Transverse colon (tissue), 4 donors: Measurements from ENCODE around the gene HPGD. TPM values are rescaled to one million over a fixed set of nuclear protein-coding genes. Genes with fewer than 3 reads are reported as not detected.

ENCODE experiments used
- DNase-seq: peaks from one replicate; pipeline ENCODE4 v3.0.0-alpha.2; 2019
- H3K27ac ChIP-seq, 4 donors: fragments of 200-600 bp; sonication (generic); 2 replicates each; pipeline ENCODE4 v1.5.1; 2016 to 2018; ENCODE audit warnings: inconsistent platforms in 4 of 4
- H3K27me3 ChIP-seq: fragments of 200-600 bp; sonication (generic); 2 replicates; pipeline ENCODE4 v1.5.1; 2017; ENCODE audit warnings: inconsistent platforms
- H3K36me3 ChIP-seq, 4 donors: fragments of 200-600 bp; sonication (generic); 2 replicates each; pipeline ENCODE4 v1.5.1; 2017 to 2019; ENCODE audit warnings: inconsistent platforms in 4 of 4
- H3K4me1 ChIP-seq, 4 donors: fragments of 200-600 bp; sonication (generic); 2 replicates each; pipeline ENCODE4 v1.5.1; 2017 to 2020; ENCODE audit warnings: inconsistent platforms in 4 of 4
- H3K4me3 ChIP-seq, 4 donors: fragments of 200-600 bp; sonication (generic); 1 replicate in 1 of 4; 2 replicates in 3 of 4; pipeline versions ENCODE4 v1.5.1 to v1.6.1; 2017 to 2019; ENCODE audit warnings: inconsistent platforms in 4 of 4
- H3K9me3 ChIP-seq, 2 donors: fragments of 200-600 bp; sonication (generic); 2 replicates each; pipeline ENCODE4 v1.5.1; 2017 to 2019; ENCODE audit warnings: inconsistent platforms in 2 of 2
- EP300 ChIP-seq: sonication (generic); formaldehyde crosslinking; IDR thresholded peaks from one replicate; pipeline ENCODE4 v1.6.1; 2017; ENCODE audit warnings: antibody characterized with exemption, low read depth
- POLR2A ChIP-seq: fragments of 450-650 bp; IDR thresholded peaks from one replicate; pipeline ENCODE4 v1.6.1; 2016; ENCODE audit warnings: antibody characterized with exemption, mild to moderate bottlenecking, moderate library complexity
- POLR2AphosphoS5 ChIP-seq, 3 donors: sonication (generic); formaldehyde crosslinking; IDR thresholded peaks; one replicate each; pipeline ENCODE4 v1.6.1; 2016; ENCODE audit warnings: antibody characterized with exemption in 3 of 3
- whole genome bisulfite sequencing, 2 donors: methylation state at CpG; one replicate each; pipeline ENCODE4 v1.1.5; 2018; ENCODE audit warnings: low coverage in 1 of 2; 5-methylcytosine and 5-hydroxymethylcytosine counted together
- in situ Hi-C, 4 donors: fragments of 200-750 bp; cut with MboI; loops; one replicate each; pipeline versions ENCODE4 v1.15.0 to v1.15.1; 2017; ENCODE audit warnings: low sequenced_read_pairs in 3 of 4, low pct_ligation_motif_present in 1 of 4, low pct_unique_long_range_greater_than_20kb in 1 of 4
- intact Hi-C: fragments of 100-400 bp; cut with DNase I; formaldehyde crosslinking; loops from one replicate; pipeline ENCODE4 v1.15.1; 2023; ENCODE audit warnings: low total_unique reads
- total RNA-seq, 4 donors: library from RNA; depleted of rRNA; stranded (reverse); fragments of >200 nt; gene quantifications; one replicate each; pipeline ENCODE4 v1.1.0, GENCODE V29; 2016
- TF ChIP-seq, protein P1 (sequence below), 5 experiments: fragments of 200-600 bp in 3 of 5; fragments of 450-650 bp in 2 of 5; sonication (generic) in 3 of 5; IDR thresholded peaks; 1 replicate in 2 of 5; 2 replicates in 3 of 5; pipeline ENCODE4 v1.5.1; 2016 to 2017; ENCODE audit warnings: antibody characterized with exemption in 5 of 5, inconsistent platforms in 3 of 5, mild to moderate bottlenecking in 2 of 5, moderate library complexity in 1 of 5

The HPGD gene
- total RNA-seq, 4 donors from 2014 or later = 33.0 to 602 (median 361) TPM

DNA sequence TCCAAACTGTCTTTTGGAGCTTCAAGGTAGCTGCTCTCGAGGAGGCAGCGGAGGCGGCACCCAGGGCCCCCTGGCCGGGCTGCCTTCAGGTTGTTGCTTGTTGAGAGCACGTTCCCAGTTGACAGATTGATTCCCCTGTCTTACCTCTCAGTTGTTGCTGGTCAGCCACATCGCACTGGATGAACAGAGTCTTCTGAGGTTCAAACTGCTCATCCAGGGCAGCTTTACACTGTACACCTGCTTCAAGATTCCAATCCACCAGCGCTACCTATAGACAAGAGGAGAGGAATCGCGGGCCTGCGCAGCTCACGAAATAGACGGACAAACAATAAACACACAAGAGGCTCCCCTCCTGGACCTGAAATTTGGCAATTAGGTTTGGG lies 497 bp downstream of the HPGD start:
- Histone ChIP-seq H3K4me1 (peaks cover 0 to 47% (median 18%) of the 10 kb centered on the region in 4 donors), H3K27me3 (no peaks in the 10 kb centered on the region), H3K4me3 (peak overlapping the region; percentile 60 to 81 (median 65)), H3K9me3 (no peaks in the 10 kb centered on the region), H3K36me3 (no peaks in the 10 kb centered on the region), H3K27ac (peak overlapping the region; percentile 84 to 89 (median 87))
- TF ChIP-seq POLR2AphosphoS5 (IDR thresholded peaks at IDR 0.05) = peak in 1 of 3 donors; percentile 49
- TF ChIP-seq, protein P1, sequence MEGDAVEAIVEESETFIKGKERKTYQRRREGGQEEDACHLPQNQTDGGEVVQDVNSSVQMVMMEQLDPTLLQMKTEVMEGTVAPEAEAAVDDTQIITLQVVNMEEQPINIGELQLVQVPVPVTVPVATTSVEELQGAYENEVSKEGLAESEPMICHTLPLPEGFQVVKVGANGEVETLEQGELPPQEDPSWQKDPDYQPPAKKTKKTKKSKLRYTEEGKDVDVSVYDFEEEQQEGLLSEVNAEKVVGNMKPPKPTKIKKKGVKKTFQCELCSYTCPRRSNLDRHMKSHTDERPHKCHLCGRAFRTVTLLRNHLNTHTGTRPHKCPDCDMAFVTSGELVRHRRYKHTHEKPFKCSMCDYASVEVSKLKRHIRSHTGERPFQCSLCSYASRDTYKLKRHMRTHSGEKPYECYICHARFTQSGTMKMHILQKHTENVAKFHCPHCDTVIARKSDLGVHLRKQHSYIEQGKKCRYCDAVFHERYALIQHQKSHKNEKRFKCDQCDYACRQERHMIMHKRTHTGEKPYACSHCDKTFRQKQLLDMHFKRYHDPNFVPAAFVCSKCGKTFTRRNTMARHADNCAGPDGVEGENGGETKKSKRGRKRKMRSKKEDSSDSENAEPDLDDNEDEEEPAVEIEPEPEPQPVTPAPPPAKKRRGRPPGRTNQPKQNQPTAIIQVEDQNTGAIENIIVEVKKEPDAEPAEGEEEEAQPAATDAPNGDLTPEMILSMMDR (IDR thresholded peaks at IDR 0.05) = no peak
- no peak for TF ChIP-seq EP300
- no peak for TF ChIP-seq POLR2A
- DNase-seq = peak; percentile 52
- intact Hi-C loops = no loop called here
- in situ Hi-C loops = no loop called here
- 4% methylated on average over 12 of the region's 12 CpGs; no CpG with 5 or more reads in 1 of the 2 donors for WGBS, 2 donors

- Histone ChIP-seq H3K4me3 (peak overlapping the region in 2 of 4 donors; percentile 64 to 81), H3K27ac (peak overlapping the region; percentile 84 to 89 (median 87)), H3K9me3 (no peaks in the 10 kb centered on the region), H3K27me3 (no peaks in the 10 kb centered on the region), H3K4me1 (peaks cover 0 to 49% (median 18%) of the 10 kb centered on the region in 4 donors), H3K36me3 (no peaks in the 10 kb centered on the region)
- TF ChIP-seq POLR2A = no peak
- TF ChIP-seq, protein P1 (IDR thresholded peaks at IDR 0.05) = no peak
- TF ChIP-seq EP300 = peak; percentile 79
- peak in 2 of 3 donors; percentile 63 to 76 for TF ChIP-seq POLR2AphosphoS5 (IDR thresholded peaks at IDR 0.05)
- intact Hi-C loops (no loop called here), in situ Hi-C loops (no loop called here)
- no peak for DNase-seq
- WGBS, 2 donors = 50 to 58% methylated on average over 1 of the region's 1 CpG
Measured at GRCh38 chr4:174520660-174521059, 1.6 kb downstream of the HPGD start.

DNA sequence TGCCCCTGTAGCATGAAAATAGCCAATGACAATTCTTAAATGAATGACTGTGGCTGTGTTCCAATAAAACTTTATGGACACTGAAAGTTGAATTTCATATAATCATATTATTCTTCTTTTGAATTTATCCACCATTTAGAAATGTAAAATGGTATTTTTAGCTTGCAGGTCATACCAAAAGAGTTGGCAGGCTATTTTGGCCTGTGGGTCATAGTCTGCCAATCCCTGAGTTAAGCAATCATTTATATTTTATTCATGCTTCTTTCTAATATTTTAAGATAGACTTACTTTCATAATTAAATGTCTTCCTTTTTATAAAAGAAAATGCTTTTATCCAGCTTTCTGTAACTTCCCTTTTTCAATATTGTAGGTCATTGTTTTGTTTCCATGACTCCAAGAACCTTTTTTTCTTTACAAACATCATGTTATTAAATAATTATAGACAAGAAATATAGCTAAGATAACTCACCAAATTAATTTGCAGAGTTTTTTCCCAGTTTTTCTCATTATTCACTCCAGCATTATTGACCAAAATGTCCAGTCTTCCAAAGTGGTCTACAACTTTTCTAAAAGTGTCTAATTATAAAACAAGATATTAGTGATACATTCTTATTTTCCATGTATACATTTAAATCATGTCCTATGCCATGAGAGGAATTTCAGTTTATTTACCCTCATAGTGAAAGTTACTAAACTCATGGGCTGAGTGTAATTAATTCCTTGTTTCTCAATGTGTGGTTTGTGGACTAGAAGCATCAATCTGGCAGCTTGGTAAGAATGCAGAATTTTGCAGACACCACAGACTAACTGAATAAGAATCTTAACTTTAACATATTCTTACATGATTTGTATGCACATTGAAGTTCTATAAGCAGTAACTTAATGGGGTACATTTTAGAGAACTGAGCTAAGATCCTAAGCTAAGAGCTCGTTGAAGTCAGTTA lies 4.5 kb downstream of the HPGD start:
- WGBS, 2 donors = 63 to 80% methylated on average over 1 of the region's 1 CpG
- DNase-seq = no peak
- H3K27ac ChIP-seq = peak overlapping the region in 2 of 4 donors; percentile 7 to 10
- H3K9me3 ChIP-seq = no peaks in the 10 kb centered on the region
- no peaks in the 10 kb centered on the region for H3K27me3 ChIP-seq
- intact Hi-C loops = no loop called here
- TF ChIP-seq POLR2A = no peak
- no peaks in the 10 kb centered on the region for H3K36me3 ChIP-seq
- in situ Hi-C loops = no loop called here
- peaks cover 0 to 32% (median 7%) of the 10 kb centered on the region in 4 donors for H3K4me1 ChIP-seq
- no peak overlapping the region for H3K4me3 ChIP-seq

- Histone ChIP-seq H3K36me3 (no peaks in the 10 kb centered on the region), H3K4me1 (peaks cover 0 to 32% (median 7%) of the 10 kb centered on the region in 4 donors), H3K27ac (peak overlapping the region in 2 of 4 donors; percentile 10 to 20), H3K9me3 (no peaks in the 10 kb centered on the region), H3K27me3 (no peaks in the 10 kb centered on the region), H3K4me3 (no peak overlapping the region)
- DNase-seq = no peak
- TF ChIP-seq POLR2AphosphoS5 (IDR thresholded peaks at IDR 0.05) (no peak), EP300 (no peak), POLR2A (no peak)
- TF ChIP-seq, protein P1 (IDR thresholded peaks at IDR 0.05) = no peak
- intact Hi-C loops = no loop called here
- in situ Hi-C loops = no loop called here
- 69 to 75% methylated on average over 1 of the region's 1 CpG for WGBS, 2 donors
Measured at GRCh38 chr4:174516794-174517193, 5.5 kb downstream of the HPGD start.
